Activated CD8-positive, alpha-beta memory T cell treated with anti-CD3 and anti-CD28 coated beads for 4 hours (primary cell): ENCODE data around the gene PIK3C2G.

Experiments
- DNase-seq, 2 donors: peaks; one replicate each; pipeline ENCODE4 v3.0.0-alpha.2; 2020; ENCODE audit warnings: low read depth in 2 of 2

PIK3C2G gene

DNA sequence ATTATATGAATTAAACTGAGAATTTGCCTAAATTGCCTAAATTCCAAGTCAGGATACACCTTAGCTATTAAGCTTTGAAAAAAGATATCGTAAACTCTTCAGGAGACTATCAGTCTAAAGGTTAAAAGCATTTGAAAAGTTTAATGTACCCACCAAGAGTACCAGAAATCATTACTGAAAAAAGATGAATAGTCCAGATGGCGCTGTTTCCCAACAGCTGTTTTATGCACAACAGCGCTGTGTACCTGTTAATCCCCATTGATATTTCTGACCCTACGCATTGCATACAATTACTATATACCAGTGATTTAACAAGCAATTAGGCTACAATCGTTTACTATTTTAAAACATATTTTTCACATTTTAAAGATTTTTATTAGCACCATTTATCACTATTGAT, 291.5 kb downstream of the PIK3C2G start:
- DNase-seq = no peak

- DNase-seq = no peak
Measured at GRCh38 chr12:18556161-18556560, 294.8 kb downstream of the PIK3C2G start.

DNA sequence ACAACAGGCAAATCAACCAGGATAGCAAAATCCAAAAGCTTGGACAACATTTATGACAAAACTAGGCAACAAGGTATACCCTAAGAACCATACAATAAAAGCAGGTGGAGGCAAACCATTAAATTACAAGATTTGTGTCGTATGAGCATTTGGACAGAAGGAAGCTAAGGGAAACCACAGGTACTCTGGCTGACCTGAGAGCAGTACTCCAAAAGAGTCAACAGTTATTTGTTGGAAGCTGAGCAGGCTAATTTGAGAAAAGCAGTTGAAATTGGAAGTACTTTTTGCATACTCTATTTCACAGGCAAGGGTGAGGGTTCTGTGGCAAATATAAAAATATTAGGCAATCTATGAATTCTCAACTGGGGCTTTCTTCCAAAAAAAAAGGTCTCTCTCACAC, 297.9 kb downstream of the PIK3C2G start:
- DNase-seq = no peak

GRCh38 chr12:18562531-18562930, 301.2 kb downstream of the PIK3C2G start:
- DNase-seq = no peak

GRCh38 chr12:18564306-18564705, 303.0 kb downstream of the PIK3C2G start:
- DNase-seq = no peak

GRCh38 chr12:18567787-18568186, 306.5 kb downstream of the PIK3C2G start:
- no peak for DNase-seq

DNA sequence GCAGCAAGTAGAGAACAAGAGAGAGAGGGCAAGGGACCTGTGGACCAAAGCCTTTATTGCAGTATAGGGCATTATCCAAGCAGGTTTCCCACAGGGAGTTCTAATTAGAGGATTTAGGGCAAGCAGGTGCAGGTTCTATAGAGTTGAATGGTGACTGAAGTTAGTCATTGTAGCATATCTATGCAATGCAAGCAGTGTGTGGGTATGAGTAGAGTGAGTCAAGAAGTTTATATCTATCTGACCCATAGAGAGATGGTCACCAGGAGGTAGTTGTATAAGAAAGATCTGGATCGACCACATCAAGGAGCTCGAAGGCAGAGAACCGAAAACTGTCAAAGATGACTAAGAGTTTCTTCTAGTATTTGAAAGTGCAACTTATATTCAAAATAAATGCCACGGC, 309.2 kb downstream of the PIK3C2G start:
- no peak for DNase-seq

- DNase-seq = no peak
Measured at GRCh38 chr12:18576104-18576626, 314.8 kb downstream of the PIK3C2G start.

GRCh38 chr12:18576648-18577047, 315.3 kb downstream of the PIK3C2G start:
- no peak for DNase-seq

- DNase-seq = no peak
Measured at GRCh38 chr12:18578191-18578590, 316.9 kb downstream of the PIK3C2G start.

DNA sequence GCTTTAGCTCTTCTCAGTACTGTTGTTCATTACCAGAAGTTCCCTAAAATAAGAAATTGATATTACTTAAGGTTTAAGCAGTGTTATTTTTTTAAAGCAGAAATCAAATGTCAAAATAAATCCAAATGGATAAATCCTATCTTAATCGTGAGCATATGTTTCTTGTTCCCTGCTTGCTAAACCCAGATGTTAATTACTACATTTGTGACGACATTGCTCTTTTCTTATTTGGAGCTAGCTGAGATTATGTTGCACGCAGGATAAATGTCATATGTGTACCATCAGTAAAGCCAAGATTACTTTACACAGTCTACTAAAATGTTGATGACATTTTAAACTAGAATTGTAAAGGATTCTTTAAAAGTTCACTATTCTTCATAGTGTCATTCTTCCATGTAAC, 319.0 kb downstream of the PIK3C2G start:
- DNase-seq = no peak

DNA sequence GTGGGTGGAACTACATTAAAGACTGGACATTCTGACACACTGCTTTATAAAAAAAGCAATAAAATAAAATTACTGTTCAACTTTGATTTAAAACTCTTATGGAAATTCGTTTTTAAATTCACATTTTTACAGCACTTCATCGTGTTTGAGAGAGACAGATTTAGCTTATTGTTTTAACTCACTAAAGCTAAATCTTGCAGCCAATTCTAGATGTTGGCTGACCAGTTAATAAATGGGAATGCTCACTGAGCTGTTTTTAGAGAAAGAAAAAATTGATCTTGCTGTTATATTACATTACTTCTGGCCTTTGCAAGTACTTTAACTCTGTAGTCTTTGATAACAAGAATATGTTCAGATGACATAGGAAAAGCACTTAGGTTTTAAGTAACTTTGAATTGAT, 319.4 kb downstream of the PIK3C2G start:
- DNase-seq = no peak

DNA sequence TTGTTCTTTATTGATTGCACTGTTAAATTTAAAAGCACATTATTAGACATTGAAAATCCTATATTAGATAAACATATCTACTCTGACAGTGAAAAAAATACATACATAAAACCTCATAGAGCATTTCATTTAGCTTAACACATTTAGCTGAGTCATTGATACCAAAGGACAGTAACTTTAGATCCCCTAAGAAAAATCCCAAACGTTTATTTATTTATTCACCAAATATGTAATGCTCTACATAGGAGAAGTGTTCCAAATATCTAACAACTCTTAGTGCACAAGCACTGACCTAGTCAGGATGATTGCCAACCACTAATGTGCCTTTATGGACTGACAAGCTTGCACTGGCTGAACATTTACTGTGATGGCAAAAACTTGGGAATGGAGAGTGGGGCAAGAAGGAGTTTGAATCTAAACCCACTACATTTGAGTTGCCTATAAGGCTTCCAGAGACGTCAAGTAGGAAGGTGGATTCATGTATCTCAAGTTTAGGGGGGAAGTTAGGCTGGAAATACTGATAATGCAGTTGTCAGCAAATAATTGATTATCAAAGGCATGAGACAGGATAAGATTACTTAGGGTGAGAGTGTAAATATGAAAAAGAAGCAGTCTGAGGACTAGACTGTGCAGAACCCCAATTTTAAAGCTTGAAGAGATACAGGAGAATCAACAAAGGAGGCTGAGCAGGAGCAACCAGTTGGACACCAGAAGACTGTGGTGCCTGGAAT, 320.1 kb downstream of the PIK3C2G start:
- no peak for DNase-seq

GRCh38 chr12:18583655-18584054, 322.3 kb downstream of the PIK3C2G start:
- DNase-seq = no peak

DNA sequence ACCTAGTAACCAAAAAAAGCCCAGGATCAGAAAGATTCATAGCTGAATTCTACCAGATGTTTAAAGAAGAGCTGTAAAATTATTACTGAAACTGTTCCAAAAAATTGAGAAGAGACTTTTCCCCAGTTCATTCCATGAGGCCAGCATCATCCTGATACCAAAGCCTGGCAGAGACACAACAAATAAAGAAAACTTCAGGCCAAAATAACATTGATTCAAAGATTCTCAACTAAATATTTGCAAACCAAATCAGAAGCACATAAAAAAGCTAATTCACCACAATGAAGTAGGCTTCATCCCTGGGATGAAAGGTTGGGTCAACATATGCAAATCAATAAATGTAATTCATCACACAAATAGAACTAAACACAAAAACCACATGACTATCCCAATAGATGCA, 325.3 kb downstream of the PIK3C2G start:
- DNase-seq = no peak

DNA sequence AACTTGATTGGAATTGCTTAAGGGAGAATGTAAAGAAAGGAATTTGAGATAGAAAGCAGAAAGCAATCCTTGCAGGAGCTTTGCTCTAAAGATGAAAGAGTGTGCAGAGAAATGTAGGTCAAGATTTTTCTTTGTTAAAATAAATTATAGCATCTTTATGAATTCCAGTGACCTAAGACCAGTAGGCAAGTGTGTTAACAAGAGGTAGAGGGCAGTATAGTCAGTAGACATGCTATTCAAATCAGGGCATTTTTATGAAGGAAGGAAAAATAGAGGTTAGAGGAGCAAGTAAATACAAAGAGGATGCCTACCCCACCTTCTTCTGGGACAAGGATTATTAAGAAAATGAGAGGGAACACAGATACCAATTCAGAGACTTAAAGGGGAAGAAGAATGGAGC, 328.0 kb downstream of the PIK3C2G start:
- no peak for DNase-seq

DNA sequence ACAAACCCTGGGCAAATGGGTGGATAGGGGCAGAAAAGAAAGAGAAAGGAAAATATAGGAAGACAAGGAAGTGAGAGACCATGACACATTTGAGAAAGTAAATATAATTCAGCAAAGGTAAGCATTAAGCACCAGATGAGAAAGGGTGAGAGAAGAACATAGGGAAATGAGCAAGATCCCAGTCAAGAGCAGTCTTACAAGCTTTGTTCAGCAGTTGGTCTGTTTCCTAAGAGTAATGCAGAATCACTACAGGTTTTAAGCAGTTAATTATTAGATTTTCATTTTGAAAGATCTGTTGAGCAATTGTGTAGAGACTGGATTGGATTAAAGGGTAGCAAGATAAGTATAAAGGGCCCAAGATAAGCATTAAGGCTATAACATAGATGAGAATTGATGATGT, 330.2 kb downstream of the PIK3C2G start:
- no peak for DNase-seq

DNA sequence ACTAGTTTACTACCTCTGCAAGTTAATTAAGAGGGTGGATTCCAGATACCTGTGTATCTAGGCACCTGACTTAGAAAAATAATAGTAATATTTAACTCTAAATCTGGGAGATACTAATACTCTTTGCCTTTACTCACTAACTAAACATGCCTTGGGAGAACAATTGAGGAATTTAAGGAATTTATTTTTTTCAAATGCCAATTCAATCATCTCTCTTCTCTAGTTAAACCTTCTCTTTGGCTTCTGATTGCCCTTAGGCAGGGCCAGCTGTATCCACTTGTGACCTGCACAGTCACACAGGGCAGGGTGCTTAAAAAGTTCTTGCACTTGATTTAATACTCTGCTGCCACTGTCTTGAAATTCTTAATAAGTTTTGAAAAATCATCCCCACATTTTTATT, 334.1 kb downstream of the PIK3C2G start:
- DNase-seq = no peak

GRCh38 chr12:18601962-18602361, 340.6 kb downstream of the PIK3C2G start:
- no peak for DNase-seq

GRCh38 chr12:18612971-18613370, 351.7 kb downstream of the PIK3C2G start:
- DNase-seq = no peak

GRCh38 chr12:18620986-18621385, 359.7 kb downstream of the PIK3C2G start:
- DNase-seq = no peak

DNA sequence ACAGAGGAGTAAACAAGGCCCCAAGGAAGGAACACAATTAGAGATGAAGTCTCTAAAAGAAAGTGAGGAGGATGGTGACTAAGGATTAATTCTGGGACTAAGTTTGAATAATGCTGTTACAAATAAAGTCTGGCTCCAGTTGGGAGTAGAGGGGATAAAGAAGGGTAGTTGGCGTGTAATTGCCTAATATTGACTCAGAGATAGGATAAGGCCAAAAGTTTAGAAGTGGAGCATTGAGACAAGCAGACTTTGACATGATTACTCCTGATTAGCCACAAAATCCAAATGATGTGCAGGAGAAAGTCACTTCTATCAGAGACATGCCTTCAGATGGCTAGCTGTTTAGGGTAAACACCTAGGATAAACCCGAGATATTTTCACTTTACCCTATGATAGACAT, 368.1 kb downstream of the PIK3C2G start:
- no peak for DNase-seq

DNA sequence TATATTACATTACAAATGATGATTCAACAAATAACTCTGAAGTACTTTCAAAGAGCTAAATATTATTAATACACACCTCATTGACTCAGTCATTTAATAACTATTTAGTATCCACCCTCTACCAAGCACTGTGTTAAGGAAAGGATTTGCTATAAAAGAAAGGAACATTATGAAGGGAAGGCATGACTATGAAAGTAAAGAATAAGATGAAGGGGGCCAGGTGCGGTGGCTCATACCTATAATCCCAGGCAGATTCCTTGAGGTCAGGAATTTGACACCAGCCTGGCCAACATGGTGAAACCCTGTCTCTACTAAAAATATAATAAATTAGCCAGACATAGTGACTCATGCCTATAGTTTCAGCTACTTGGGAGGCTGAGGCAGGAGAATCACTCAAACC, 368.6 kb downstream of the PIK3C2G start:
- no peak for DNase-seq

DNA sequence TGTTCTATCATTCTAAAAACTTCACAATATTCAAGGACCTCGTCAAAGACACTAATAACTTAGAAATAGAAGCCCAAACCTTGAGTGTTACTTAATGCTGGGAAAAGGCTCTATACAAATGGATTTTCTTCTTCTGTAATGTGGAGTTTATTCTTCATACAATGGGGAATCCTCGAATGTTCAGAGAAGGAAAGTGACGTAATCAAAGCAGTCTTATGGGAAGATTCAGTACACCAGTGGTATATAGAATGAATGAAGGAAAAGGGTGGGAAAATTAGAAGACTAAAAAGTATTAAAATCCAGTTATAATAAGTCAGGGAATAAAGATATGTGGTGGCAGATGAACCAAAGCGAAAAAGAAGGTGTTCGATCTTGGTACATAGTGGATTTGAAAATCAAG, 370.0 kb downstream of the PIK3C2G start:
- DNase-seq = no peak
